Activated naive CD4-positive, alpha-beta T cell treated with anti-CD3 and anti-CD28 coated beads, Interleukin-2, amount 50 U/mL, for 72 hours (primary cell): ENCODE measurements around the gene AGO3. TPM values are rescaled to one million over a fixed set of nuclear protein-coding genes. Genes with fewer than 3 reads are reported as not detected.

ENCODE experiments used
- ATAC-seq, 2 donors: fragments of 150-1000 bp; cut with Tn5 transposase; 2 replicates each; pipeline ENCODE4 v1.10.0; 2021; ENCODE audit warnings: mild to moderate bottlenecking in 2 of 2, moderate library complexity in 2 of 2
- DNase-seq, 2 donors: peaks; one replicate each; pipeline ENCODE4 v3.0.0; 2021 to 2022; ENCODE audit warnings: low spot score in 2 of 2
- H3K27ac Mint-ChIP-seq, 2 donors: one replicate each; pipeline ENCODE4 v1.8.0; 2022; ENCODE audit warnings: mild to moderate bottlenecking in 2 of 2, mixed read lengths in 2 of 2
- H3K36me3 Mint-ChIP-seq, 2 donors: one replicate each; pipeline ENCODE4 v1.8.0; 2022; ENCODE audit warnings: mixed read lengths in 2 of 2
- H3K9me3 Mint-ChIP-seq, 2 donors: one replicate each; pipeline ENCODE4 v1.8.0; 2022; ENCODE audit warnings: mixed read lengths in 2 of 2
- total RNA-seq, 2 donors: library from RNA; stranded (reverse); gene quantifications; one replicate each; pipeline ENCODE4 v1.2.3, GENCODE V29; 2022

The AGO3 gene
- total RNA-seq, 2 donors from 2014 or later, result 32.9 to 43.6 TPM

- no peaks in the 10 kb centered on the region for H3K9me3 Mint-ChIP-seq
- H3K27ac Mint-ChIP-seq, result no peak overlapping the region
- H3K36me3 Mint-ChIP-seq, result no peaks in the 10 kb centered on the region
- ATAC-seq, result no peak
- no peak for DNase-seq
These were observed 181.9 kb downstream of the AGO3 start for GRCh38 chr1:36112823-36113222.

DNA sequence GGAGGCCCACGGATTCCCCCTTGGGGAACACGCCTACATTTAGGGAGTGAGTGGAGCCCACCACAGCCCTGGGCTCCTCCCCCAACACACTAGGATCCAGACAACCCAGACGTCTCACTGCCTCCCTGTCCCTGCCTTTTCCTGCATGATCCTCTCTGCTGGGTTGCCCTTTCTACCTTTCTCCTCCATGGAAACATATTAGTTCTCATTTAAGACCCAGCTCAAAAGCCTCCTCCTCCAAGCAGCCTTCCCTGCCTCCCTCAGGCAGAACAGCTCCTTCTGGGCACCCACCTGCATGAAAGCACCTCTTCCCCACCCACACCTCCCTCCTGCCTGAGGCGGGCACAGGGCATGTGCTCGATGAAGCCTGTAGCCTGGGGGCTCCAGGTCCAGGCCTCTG lies 183.5 kb downstream of the AGO3 start:
- no peaks in the 10 kb centered on the region for H3K9me3 Mint-ChIP-seq
- DNase-seq, result no peak
- no peaks in the 10 kb centered on the region for H3K36me3 Mint-ChIP-seq
- H3K27ac Mint-ChIP-seq, result no peak overlapping the region
- ATAC-seq, result no peak

GRCh38 chr1:36115200-36115669 lies 184.3 kb downstream of the AGO3 start:
- DNase-seq, result no peak
- ATAC-seq, result no peak
- Mint-ChIP-seq H3K36me3 (no peaks in the 10 kb centered on the region), H3K27ac (peak overlapping the region in 1 of 2 donors; percentile 18), H3K9me3 (no peaks in the 10 kb centered on the region)

- Mint-ChIP-seq H3K27ac (no peak overlapping the region), H3K36me3 (no peaks in the 10 kb centered on the region), H3K9me3 (no peaks in the 10 kb centered on the region)
- DNase-seq (no peak), ATAC-seq (no peak)
These were observed 185.0 kb downstream of the AGO3 start for GRCh38 chr1:36115931-36116330.

DNA sequence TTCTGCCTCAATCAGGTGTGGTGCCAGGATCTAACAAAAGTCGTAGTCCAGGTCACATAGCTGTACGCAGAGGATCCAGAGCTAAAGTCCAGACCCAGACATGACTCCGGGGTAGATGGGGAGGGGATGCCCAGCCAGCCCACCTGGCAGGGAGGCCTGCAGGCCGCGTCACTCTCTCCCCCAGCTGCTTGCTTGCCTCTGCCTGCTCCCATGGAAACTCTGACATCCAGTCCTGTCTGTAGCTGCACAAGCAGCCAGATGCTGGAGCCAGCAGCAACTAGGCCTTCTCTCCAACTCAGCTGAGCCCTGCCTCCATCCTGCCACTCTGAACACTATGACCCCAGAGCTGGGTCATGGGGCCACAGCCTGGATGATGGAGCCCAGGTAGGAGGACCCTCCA lies 186.0 kb downstream of the AGO3 start:
- DNase-seq, result no peak
- Mint-ChIP-seq H3K27ac (peak overlapping the region in 1 of 2 donors; percentile 25), H3K36me3 (no peaks in the 10 kb centered on the region), H3K9me3 (no peaks in the 10 kb centered on the region)
- no peak for ATAC-seq

DNA sequence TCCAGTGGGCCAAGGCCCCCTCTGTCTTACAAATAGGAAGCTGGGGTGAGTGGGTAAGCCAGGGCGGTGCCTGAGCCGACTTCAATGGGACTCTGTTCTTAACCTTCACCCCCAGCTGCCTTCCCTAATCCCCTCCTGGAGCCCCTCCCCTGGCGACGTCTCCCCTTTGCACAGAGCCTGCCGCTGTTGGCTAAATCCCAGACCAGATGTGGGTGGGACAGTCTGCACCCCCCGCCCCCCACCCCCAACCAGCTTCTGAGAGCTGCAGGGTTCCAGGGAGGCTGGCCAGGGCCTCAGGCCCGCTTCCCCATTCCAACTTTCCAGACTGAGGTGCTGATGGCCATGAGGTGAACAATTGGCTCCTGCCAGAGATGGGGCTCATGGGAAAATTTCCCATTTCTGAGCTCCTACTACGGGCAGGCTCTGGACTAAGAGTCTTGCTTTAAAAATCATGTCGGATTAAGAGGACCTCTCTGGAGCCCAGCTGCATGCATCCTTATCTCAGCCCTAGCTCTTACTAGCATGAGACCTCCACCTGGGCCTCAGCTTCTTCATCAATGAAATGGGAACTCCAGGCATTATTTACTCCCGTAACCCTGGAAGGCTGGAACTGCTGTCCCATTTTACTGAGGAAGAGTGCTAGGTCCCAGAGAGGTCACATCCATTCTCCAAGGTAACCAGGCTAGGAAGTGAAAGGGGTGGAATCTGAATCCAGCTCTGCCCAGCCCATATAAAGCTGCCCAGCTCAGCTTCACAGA lies 187.7 kb downstream of the AGO3 start:
- Mint-ChIP-seq H3K9me3 (no peaks in the 10 kb centered on the region), H3K27ac (no peak overlapping the region), H3K36me3 (no peaks in the 10 kb centered on the region)
- ATAC-seq, result no peak
- no peak for DNase-seq

GRCh38 chr1:36119456-36119855 lies 188.6 kb downstream of the AGO3 start:
- ATAC-seq, result no peak
- no peaks in the 10 kb centered on the region for H3K9me3 Mint-ChIP-seq
- no peak for DNase-seq
- no peak overlapping the region for H3K27ac Mint-ChIP-seq
- no peaks in the 10 kb centered on the region for H3K36me3 Mint-ChIP-seq

Other genes starting within 250 kb of the AGO3 start
- 10 to 100 TPM; 14.2 to 17.4 TPM for gene C1orf216, start 212.2 kb upstream of the AGO3 start, total RNA-seq
- 10 to 100 TPM; 39.8 to 78.9 TPM for gene CLSPN, start 161.1 kb upstream of the AGO3 start, total RNA-seq
- gene AGO4, start 123.1 kb upstream of the AGO3 start, total RNA-seq, result 1 to 10 TPM; 3.9 to 6.5 TPM
- 10 to 100 TPM; 31.6 to 35.4 TPM for gene AGO1, start 47.9 kb upstream of the AGO3 start, total RNA-seq
- under 1 TPM in 1 of 2 donors, not detected in 1; 0.27 TPM for gene TEKT2, start 153.0 kb downstream of the AGO3 start, total RNA-seq
- 10 to 100 TPM; 19.5 to 48.3 TPM for gene ADPRS, start 157.8 kb downstream of the AGO3 start, total RNA-seq
- gene COL8A2, start 194.1 kb downstream of the AGO3 start, total RNA-seq, result under 1 TPM; 0.11 to 0.23 TPM
- gene TRAPPC3, start 218.4 kb downstream of the AGO3 start, total RNA-seq, result 10 to 100 TPM; 43.7 to 55.3 TPM
- 100 to 1,000 TPM; 112 to 169 TPM for gene MAP7D1, start 225.1 kb downstream of the AGO3 start, total RNA-seq